HCT116 (cell line): Measurements from ENCODE around the gene CREBBP. TPM values are rescaled to one million over a fixed set of nuclear protein-coding genes. Genes with fewer than 3 reads are reported as not detected.

Source experiments
- ATAC-seq: fragments of 200-7000 bp; cut with Tn5 transposase; 2 replicates; pipeline ENCODE4 v1.9.1; 2020; ENCODE audit warnings: mild to moderate bottlenecking, moderate library complexity
- BruUV-seq: library from RNA; stranded (reverse); fragments of 400-500 nt; replicated peaks from 2 replicates; lab custom pipeline; 2021; lab: Mats Ljungman, UMichigan
- CTCF ChIA-PET: fragments of 300-600 bp; sonication (Branson Sonifier 250); formaldehyde crosslinking; loops from one replicate; lab custom pipeline; 2021; ENCODE audit warnings: antibody characterized with exemption; lab: Charles Lee
- POLR2A ChIA-PET: fragments of 300-600, 350-600 bp; sonication (Branson Sonifier 250); formaldehyde crosslinking; loops from one replicate; lab custom pipeline; 2021; ENCODE audit warnings: antibody characterized with exemption; lab: Charles Lee
- RAD21 ChIA-PET, 2 experiments: fragments of 300-600 bp; sonication (Branson Sonifier 250); formaldehyde crosslinking; loops; one replicate each; lab custom pipeline; 2023; ENCODE audit warnings: low total read pairs in 2 of 2; ENCODE audit not compliant: uncharacterized antibody in 2 of 2, unreplicated experiment in 2 of 2, low non-redundant PET in 1 of 2; lab: Charles Lee
- DNase-seq: peaks from one replicate; pipeline ENCODE4 v3.0.0-alpha.2; 2010; ENCODE audit warnings: low read depth, low spot score
- H2AFZ ChIP-seq: fragments of 200-600 bp; shearing (Covaris generic), sonication (generic); 2 replicates; pipeline ENCODE4 v1.6.1; 2017; ENCODE audit warnings: low read depth, mixed run types, mixed read lengths, antibody characterized with exemption, low read length; ENCODE audit not compliant: poor library complexity, severe bottlenecking
- H3K27ac ChIP-seq: 2 replicates; pipeline ENCODE4 v1.5.1; 2012; ENCODE audit warnings: low read depth, low read length
- H3K27me3 ChIP-seq: fragments of 200-600 bp; sonication (generic); 2 replicates; pipeline ENCODE4 v1.6.1; 2016; ENCODE audit warnings: mixed run types, low read length, mixed read lengths; ENCODE audit not compliant: insufficient read depth
- H3K36me3 ChIP-seq, 2 experiments: fragments of 200-500 bp in 1 of 2; fragments of 200-600 bp in 1 of 2; sonication (Bioruptor generic) in 1 of 2; sonication (generic) in 1 of 2; 2 replicates each; pipeline versions ENCODE4 v1.5.1 to v1.6.1; 2014 to 2016; ENCODE audit warnings: low read length in 2 of 2, inconsistent platforms in 1 of 2, mixed read lengths in 1 of 2, mixed run types in 1 of 2; ENCODE audit not compliant: insufficient read depth in 2 of 2, control insufficient read depth in 1 of 2
- H3K4me1 ChIP-seq, 2 experiments: fragments of 200-600 bp in 1 of 2; sonication (generic) in 1 of 2; 2 replicates each; pipeline versions ENCODE4 v1.5.1 to v1.6.1; 2012 to 2017; ENCODE audit warnings: low read length in 2 of 2, inconsistent platforms in 1 of 2, mild to moderate bottlenecking in 1 of 2, mixed read lengths in 1 of 2, mixed run types in 1 of 2, moderate library complexity in 1 of 2; ENCODE audit not compliant: insufficient read depth in 2 of 2, control insufficient read depth in 1 of 2
- H3K4me2 ChIP-seq: fragments of 200-600 bp; sonication (generic); 2 replicates; pipeline ENCODE4 v1.6.1; 2017; ENCODE audit warnings: mixed run types, low read length, mixed read lengths
- H3K4me3 ChIP-seq, 2 experiments: fragments of 200-600 bp in 1 of 2; sonication (generic) in 1 of 2; replicated peaks in 1 of 2; 2 replicates each; pipeline ENCODE4 v1.5.1; 2011 to 2016; ENCODE audit warnings: low read length in 2 of 2, control low read depth in 1 of 2, low read depth in 1 of 2, mild to moderate bottlenecking in 1 of 2, mixed read lengths in 1 of 2, mixed run types in 1 of 2
- H3K79me2 ChIP-seq: fragments of 200-600 bp; sonication (generic); 2 replicates; pipeline ENCODE4 v1.6.1; 2017; ENCODE audit warnings: mild to moderate bottlenecking, mixed run types, low read length, moderate library complexity, mixed read lengths; ENCODE audit not compliant: insufficient read depth
- H3K9ac ChIP-seq: fragments of 200-600 bp; sonication (generic); 2 replicates; pipeline ENCODE4 v1.6.1; 2016; ENCODE audit warnings: low read length, mixed read lengths
- H3K9me2 ChIP-seq: fragments of 200-600 bp; sonication (generic), shearing (Covaris generic); 2 replicates; pipeline ENCODE4 v1.6.1; 2017; ENCODE audit warnings: mixed run types, mild to moderate bottlenecking, moderate library complexity; ENCODE audit not compliant: insufficient read depth
- H3K9me3 ChIP-seq, 2 experiments: fragments of 200-500 bp in 1 of 2; fragments of 200-600 bp in 1 of 2; sonication (Bioruptor generic) in 1 of 2; sonication (generic) in 1 of 2; 2 replicates each; pipeline ENCODE4 v1.6.1; 2014 to 2017; ENCODE audit warnings: low read length in 2 of 2, mixed read lengths in 2 of 2, inconsistent platforms in 1 of 2, low read depth in 1 of 2, mild to moderate bottlenecking in 1 of 2, mixed run types in 1 of 2, moderate library complexity in 1 of 2; ENCODE audit not compliant: control insufficient read depth in 1 of 2, insufficient read depth in 1 of 2
- H4K20me1 ChIP-seq: fragments of 200-600 bp; sonication (generic), shearing (Covaris generic); 2 replicates; pipeline ENCODE4 v1.6.1; 2017; ENCODE audit warnings: mixed run types, mild to moderate bottlenecking, moderate library complexity; ENCODE audit not compliant: insufficient read depth
- ATF3 ChIP-seq: IDR thresholded peaks from 2 replicates; pipeline ENCODE4 v1.6.1; 2012
- EGR1 ChIP-seq: IDR thresholded peaks from 2 replicates; pipeline ENCODE4 v1.6.1; 2012; ENCODE audit warnings: low read depth
- EZH2 ChIP-seq: fragments of 200-600 bp; sonication (generic); IDR thresholded peaks from 2 replicates; pipeline ENCODE4 v1.6.1; 2017; ENCODE audit warnings: antibody characterized with exemption, mixed run types
- POLR2AphosphoS5 ChIP-seq: IDR thresholded peaks from 2 replicates; pipeline ENCODE4 v1.6.1; 2011; ENCODE audit warnings: mild to moderate bottlenecking, low read depth, low read length, moderate library complexity
- REST ChIP-seq: IDR thresholded peaks from 2 replicates; pipeline ENCODE4 v1.6.1; 2012; ENCODE audit warnings: low read depth
- SIN3A ChIP-seq: IDR thresholded peaks from 2 replicates; pipeline ENCODE4 v1.6.1; 2012; ENCODE audit warnings: low read depth
- ZNF274 ChIP-seq: fragments of 200-500 bp; sonication (Bioruptor generic); IDR thresholded peaks from 2 replicates; pipeline ENCODE4 v1.6.1; 2014; ENCODE audit warnings: mild to moderate bottlenecking, low read depth, low read length, inconsistent platforms
- intact Hi-C: fragments of 100-400 bp; cut with micrococcal nuclease; formaldehyde crosslinking; loops from 2 replicates; pipeline ENCODE4 v1.10.0; 2022
- total RNA-seq: library from RNA; stranded (reverse); gene quantifications from one replicate; pipeline ENCODE4 v1.2.1, GENCODE V29; 2021; ENCODE audit not compliant: unreplicated experiment

Gene CREBBP
- total RNA-seq, 1 experiment from 2014 or later = 42.7 TPM

GRCh38 chr16:3907586-3907985 is 27.1 kb upstream of the CREBBP start:
- ChIA-PET CTCF (no interaction called here), POLR2A (no interaction called here)

More at GRCh38 chr16:3907586-3907985, 27.1 kb upstream of the CREBBP start:
- Histone ChIP-seq H3K9me2 (no peaks in the 10 kb centered on the region), H3K27ac (no peak overlapping the region), H3K4me1 (no peaks in the 10 kb centered on the region; a peak in 1 of 4 replicates), H3K36me3 (no peaks in the 10 kb centered on the region), H3K79me2 (no peaks in the 10 kb centered on the region), H3K9ac (no peak overlapping the region), H2AFZ (no peak overlapping the region), H3K9me3 (no peaks in the 10 kb centered on the region), H3K4me2 (no peak overlapping the region), H3K4me3 (no peak overlapping the region), H3K27me3 (no peaks in the 10 kb centered on the region), H4K20me1 (no peaks in the 10 kb centered on the region)
- TF ChIP-seq EGR1 (no peak), POLR2AphosphoS5 (no peak), REST (no peak), ZNF274 (no peak), ATF3 (no peak), SIN3A (no peak), EZH2 (no peak)
- RAD21 ChIA-PET = no interaction called here
- no TSS peak for BruUV-seq
- DNase-seq (no peak), ATAC-seq (peak; percentile 74)
- intact Hi-C loops = no loop called here
